K562 (cell line): Measurements from ENCODE around the gene SFXN3. TPM values are rescaled to one million over a fixed set of nuclear protein-coding genes. Genes with fewer than 3 reads are reported as not detected.

Experiments
- ATAC-seq: fragments of 200-7000 bp; cut with Tn5 transposase; 3 replicates; pipeline ENCODE4 v1.9.1; 2020; ENCODE audit warnings: moderate library complexity
- BruUV-seq: library from RNA; stranded (reverse); fragments of 400-500 nt; replicated peaks from 2 replicates; lab custom pipeline; 2021; lab: Mats Ljungman, UMichigan
- CTCF ChIA-PET: fragments of 300-600 bp; formaldehyde crosslinking; extraction: SDS; loops from one replicate; lab custom pipeline; 2021; ENCODE audit warnings: low intra/inter-chr PET ratio; lab: Yijun Ruan, JAX
- POLR2A ChIA-PET: fragments of 300-600, 350-650 bp; sonication (Branson Sonifier 250); formaldehyde crosslinking; extraction: SDS; loops from one replicate; lab custom pipeline; 2021; ENCODE audit warnings: antibody characterized with exemption, inconsistent platforms; lab: Yijun Ruan, JAX
- DNase-seq, 4 experiments: peaks; one replicate each; pipeline versions ENCODE4 v3.0.0 to v3.0.0-alpha.2; 2011 to 2018; ENCODE audit warnings: low spot score in 3 of 4, mixed read lengths in 3 of 4; ENCODE audit errors: extremely low read depth in 1 of 4
- FAIRE-seq: peaks from 2 replicates; lab custom pipeline; 2011; peaks lifted over from hg19 to GRCh38; lab: Jason Lieb, UNC
- H2AFZ ChIP-seq: 2 replicates; pipeline ENCODE4 v1.6.0; 2011; ENCODE audit warnings: low read depth, low read length, control low read depth, inconsistent platforms
- H3K27ac ChIP-seq: fragments of 200-600 bp; 3 replicates; pipeline ENCODE4 v1.8.0; 2011; ENCODE audit warnings: low read depth, mild to moderate bottlenecking, control low read depth, inconsistent platforms, low read length, moderate library complexity, mixed read lengths; ENCODE audit errors: extremely low read depth
- H3K27me3 ChIP-seq, 2 experiments: fragments of 300-600 bp in 1 of 2; 2 replicates in 1 of 2; 3 replicates in 1 of 2; pipeline versions ENCODE4 v1.6.0 to v1.8.0; 2011; ENCODE audit warnings: inconsistent platforms in 2 of 2, low read length in 2 of 2, mild to moderate bottlenecking in 1 of 2, mixed read lengths in 1 of 2, moderate library complexity in 1 of 2; ENCODE audit not compliant: control insufficient read depth in 2 of 2, insufficient read depth in 2 of 2
- H3K36me3 ChIP-seq: fragments of 300-600 bp; 3 replicates; pipeline ENCODE4 v1.8.0; 2011; ENCODE audit warnings: mild to moderate bottlenecking, low read length, inconsistent platforms; ENCODE audit not compliant: control insufficient read depth, insufficient read depth
- H3K4me1 ChIP-seq, 2 experiments: fragments of 200-600 bp in 1 of 2; replicated peaks in 1 of 2; 2 replicates in 1 of 2; 3 replicates in 1 of 2; pipeline versions ENCODE4 v1.5.1 to v1.8.0; 2011; ENCODE audit warnings: inconsistent platforms in 2 of 2, low read length in 2 of 2, mild to moderate bottlenecking in 1 of 2, mixed read lengths in 1 of 2, moderate library complexity in 1 of 2; ENCODE audit not compliant: control insufficient read depth in 2 of 2, insufficient read depth in 2 of 2
- H3K4me2 ChIP-seq: 2 replicates; pipeline ENCODE4 v1.6.1; 2011; ENCODE audit warnings: low read length, control low read depth, inconsistent platforms, mixed read lengths; ENCODE audit not compliant: insufficient read depth
- H3K4me3 ChIP-seq: fragments of 200-600 bp; sonication (generic), shearing (Covaris generic); 2 replicates; pipeline ENCODE4 v1.5.1; 2016; ENCODE audit warnings: control low read depth, inconsistent platforms
- H3K79me2 ChIP-seq: fragments of 200-600 bp; 3 replicates; pipeline ENCODE4 v1.8.0; 2011; ENCODE audit warnings: low read length, inconsistent platforms; ENCODE audit not compliant: control insufficient read depth, insufficient read depth
- H3K9ac ChIP-seq, 2 experiments: 2 replicates each; pipeline versions ENCODE4 v1.6.0 to v1.6.1; 2011; ENCODE audit warnings: low read depth in 2 of 2, low read length in 2 of 2, control low read depth in 1 of 2, inconsistent platforms in 1 of 2, mild to moderate bottlenecking in 1 of 2, mixed read lengths in 1 of 2; ENCODE audit not compliant: insufficient read depth in 1 of 2
- H3K9me1 ChIP-seq: one replicate; pipeline ENCODE4 v1.6.0; 2011; ENCODE audit warnings: inconsistent platforms, mild to moderate bottlenecking, low read length, moderate library complexity; ENCODE audit not compliant: control insufficient read depth, insufficient read depth
- H3K9me3 ChIP-seq: replicated peaks from 2 replicates; pipeline ENCODE4 v1.5.1; 2011; ENCODE audit warnings: low read depth, low read length, inconsistent platforms; ENCODE audit not compliant: control insufficient read depth, insufficient read depth
- H4K20me1 ChIP-seq: replicated peaks from 2 replicates; pipeline ENCODE4 v1.6.1; 2011; ENCODE audit warnings: low read length, inconsistent platforms, mixed read lengths; ENCODE audit not compliant: control insufficient read depth, insufficient read depth
- CBX2 ChIP-seq: fragments of 200-600 bp; sonication (generic); IDR thresholded peaks from one replicate; pipeline ENCODE4 v1.6.1; 2012; ENCODE audit warnings: mild to moderate bottlenecking, low read length, inconsistent platforms; ENCODE audit not compliant: insufficient read depth, poor library complexity, severe bottlenecking
- FUS ChIP-seq: fragments of 200-400 bp; formaldehyde crosslinking; optimal IDR thresholded peaks from 2 replicates; pipeline ENCODE3; 2017; ENCODE audit warnings: low read depth, low read length
- MCM7 ChIP-seq, 2 experiments: fragments of 450-650 bp; IDR thresholded peaks; 2 replicates each; pipeline ENCODE4 v1.6.1; 2016 to 2018
- POLR2G ChIP-seq: fragments of 200-400 bp; formaldehyde crosslinking; IDR thresholded peaks from 2 replicates; pipeline ENCODE4 v1.6.1; 2017; ENCODE audit warnings: low read depth, mild to moderate bottlenecking, antibody characterized with exemption, low read length, moderate library complexity
- ZNF764 ChIP-seq: fragments of 250-450 bp; sonication (Bioruptor Pico); IDR thresholded peaks from 2 replicates; pipeline ENCODE4 v1.4.0; 2020; ENCODE audit warnings: low read depth, mild to moderate bottlenecking, moderate library complexity
- WGBS: fragments of 100-300 bp; shearing (Covaris generic); methylation state at CpG from one replicate; pipeline ENCODE4 v1.1.6; 2016; ENCODE audit warnings: low coverage, mixed read lengths; ENCODE audit not compliant: insufficient coverage; ENCODE audit errors: missing lambda C conversion rate; 5-methylcytosine and 5-hydroxymethylcytosine counted together
- in situ Hi-C: fragments of 300-500 bp; cut with MboI; formaldehyde crosslinking; loops from 4 replicates; pipeline ENCODE4 v1.15.0; 2018; ENCODE audit warnings: inconsistent platforms, mixed read lengths
- intact Hi-C: fragments of 100-400 bp; cut with micrococcal nuclease; formaldehyde crosslinking; loops from 2 replicates; pipeline ENCODE4 v1.14.2; 2022
- polyA plus RNA-seq, 8 experiments: library from polyadenylated mRNA; depleted of rRNA in 4 of 8; stranded (reverse) in 5 of 8; unstranded in 3 of 8; fragments of >200 nt; fragmentation: Nextera tagmentation in 2 of 8; fragmentation: Illumina TruSeq in 1 of 8; extraction: Ambion mirVana in 2 of 8; extraction: Trizol in 1 of 8; gene quantifications; 2 replicates each; pipeline versions ENCODE4 v1.2.1 to v1.2.3, GENCODE V29; 2011 to 2014; ENCODE audit warnings: inconsistent platforms in 1 of 8, missing spikeins in 1 of 8
- total RNA-seq, 7 experiments: library from RNA; depleted of rRNA in 6 of 7; stranded (reverse); fragments of >200 nt in 6 of 7; fragmentation: Illumina TruSeq in 2 of 7; extraction: Trizol in 2 of 7; gene quantifications; 2 replicates each; pipeline versions ENCODE4 v1.2.1 to v1.2.3, GENCODE V29; 2011 to 2021; ENCODE audit warnings: low replicate concordance in 1 of 7
- TF ChIP-seq, protein P1 (sequence below): fragments of 250-450 bp; sonication (Bioruptor Pico); IDR thresholded peaks from 2 replicates; pipeline ENCODE4 v1.5.1; 2021; ENCODE audit warnings: mild to moderate bottlenecking
- TF ChIP-seq, protein P2 (sequence below): sonication (generic); formaldehyde crosslinking; IDR thresholded peaks from 2 replicates; pipeline ENCODE4 v1.8.1; 2023; ENCODE audit warnings: mild to moderate bottlenecking, missing genetic modification reagents
- TF ChIP-seq, protein P3 (sequence below), 3 experiments: IDR thresholded peaks in 2 of 3; conservative IDR thresholded peaks in 1 of 3; 2 replicates each; pipeline ENCODE4 v1.5.1; 2011 to 2012; ENCODE audit warnings: low read length in 3 of 3, mild to moderate bottlenecking in 3 of 3, control low read depth in 2 of 3, improper control_type of control experiment in 1 of 3, inconsistent platforms in 1 of 3, low read depth in 1 of 3, mixed read lengths in 1 of 3, moderate library complexity in 1 of 3; ENCODE audit not compliant: insufficient read depth in 2 of 3

The SFXN3 gene
- total and polyA plus RNA-seq, 9 of the 15 experiments (the other 6 are each of a cell fraction or from before 2014, with no cell fraction given) = 0.24 to 4.6 (median 0.86) TPM

DNA sequence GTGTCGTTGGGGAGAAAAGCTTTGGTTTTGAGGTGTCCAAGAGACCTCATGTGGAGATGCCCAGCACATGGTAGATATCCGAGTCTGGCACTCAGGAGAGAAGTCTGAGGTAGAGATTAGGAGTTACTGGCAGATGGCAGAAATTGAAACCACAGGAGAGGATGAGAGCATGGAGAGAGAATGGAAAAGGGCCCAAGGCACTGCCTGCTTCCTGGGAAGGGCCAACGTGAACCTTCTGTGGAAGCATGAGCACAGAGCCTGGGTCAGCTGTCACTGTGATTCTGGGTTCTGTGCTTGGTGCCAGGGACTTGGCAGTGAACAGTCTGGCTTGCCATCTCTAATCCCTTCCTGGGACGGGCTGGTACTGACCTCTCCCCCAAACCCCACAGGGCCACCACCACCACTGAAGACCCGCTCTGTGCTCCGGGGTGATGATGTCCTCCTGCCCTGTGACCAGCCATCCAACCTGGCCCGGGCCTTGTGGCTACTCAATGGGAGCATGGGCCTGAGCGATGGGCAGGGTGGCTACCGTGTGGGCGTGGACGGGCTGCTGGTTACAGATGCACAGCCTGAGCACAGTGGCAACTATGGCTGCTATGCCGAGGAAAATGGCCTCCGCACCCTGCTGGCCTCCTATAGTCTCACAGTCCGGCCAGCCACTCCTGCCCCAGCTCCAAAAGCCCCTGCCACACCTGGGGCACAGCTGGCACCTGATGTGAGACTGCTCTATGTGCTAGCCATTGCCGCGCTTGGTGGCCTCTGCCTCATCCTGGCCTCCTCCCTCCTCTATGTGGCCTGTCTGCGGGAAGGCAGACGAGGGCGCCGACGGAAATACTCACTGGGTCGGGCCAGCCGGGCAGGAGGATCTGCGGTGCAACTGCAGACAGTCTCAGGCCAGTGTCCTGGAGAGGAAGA is 47.9 kb upstream of the SFXN3 start:
- in situ Hi-C loops (loop anchor here (25.0 kb wide), 1 partner anchor 1054 kb away; no protein-coding TSS in a partner anchor), intact Hi-C loops (no loop called here)
- Histone ChIP-seq H3K4me1 (peaks cover 3 to 14% of the 10 kb centered on the region in 2 experiments; a peak in 3 of 5 replicates), H3K27ac (no peak overlapping the region), H3K9me3 (no peaks in the 10 kb centered on the region), H3K4me2 (no peak overlapping the region), H3K9me1 (no peaks in the 10 kb centered on the region), H3K79me2 (peaks cover 26% of the 10 kb centered on the region), H3K36me3 (peaks cover 29% of the 10 kb centered on the region; the same call in 2 of the 3 replicates), H3K9ac (peak overlapping the region in 1 of 2 experiments; percentile 52; a peak in 1 of 4 replicates), H3K27me3 (no peaks in the 10 kb centered on the region), H3K4me3 (no peak overlapping the region), H2AFZ (no peak overlapping the region), H4K20me1 (no peaks in the 10 kb centered on the region; the same call in 1 of the 2 replicates)
- 80% methylated on average over 14 of the region's 24 CpGs for WGBS
- ChIA-PET CTCF (no interaction called here), POLR2A (interaction anchor here (0.6 to 1.3 kb wide), 3 partner anchors 35 to 296 kb away, joined by 3 read pairs; no protein-coding TSS in a partner anchor)
- DNase-seq = no peak
- ATAC-seq = no peak
- FAIRE-seq = no peak
- no TSS peak for BruUV-seq
- TF ChIP-seq, protein P1, sequence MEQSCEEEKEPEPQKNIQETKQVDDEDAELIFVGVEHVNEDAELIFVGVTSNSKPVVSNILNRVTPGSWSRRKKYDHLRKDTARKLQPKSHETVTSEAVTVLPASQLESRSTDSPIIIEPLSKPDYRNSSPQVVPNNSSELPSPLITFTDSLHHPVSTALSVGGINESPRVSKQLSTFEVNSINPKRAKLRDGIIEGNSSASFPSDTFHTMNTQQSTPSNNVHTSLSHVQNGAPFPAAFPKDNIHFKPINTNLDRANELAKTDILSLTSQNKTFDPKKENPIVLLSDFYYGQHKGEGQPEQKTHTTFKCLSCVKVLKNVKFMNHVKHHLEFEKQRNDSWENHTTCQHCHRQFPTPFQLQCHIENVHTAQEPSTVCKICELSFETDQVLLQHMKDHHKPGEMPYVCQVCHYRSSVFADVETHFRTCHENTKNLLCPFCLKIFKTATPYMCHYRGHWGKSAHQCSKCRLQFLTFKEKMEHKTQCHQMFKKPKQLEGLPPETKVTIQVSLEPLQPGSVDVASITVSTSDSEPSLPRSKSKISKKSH = no peak
- TF ChIP-seq MCM7 (IDR thresholded peaks at IDR 0.05) = no peak
- TF ChIP-seq POLR2G = peak; percentile 34; the same call in 1 of the 2 replicates
- TF ChIP-seq, protein P2, sequence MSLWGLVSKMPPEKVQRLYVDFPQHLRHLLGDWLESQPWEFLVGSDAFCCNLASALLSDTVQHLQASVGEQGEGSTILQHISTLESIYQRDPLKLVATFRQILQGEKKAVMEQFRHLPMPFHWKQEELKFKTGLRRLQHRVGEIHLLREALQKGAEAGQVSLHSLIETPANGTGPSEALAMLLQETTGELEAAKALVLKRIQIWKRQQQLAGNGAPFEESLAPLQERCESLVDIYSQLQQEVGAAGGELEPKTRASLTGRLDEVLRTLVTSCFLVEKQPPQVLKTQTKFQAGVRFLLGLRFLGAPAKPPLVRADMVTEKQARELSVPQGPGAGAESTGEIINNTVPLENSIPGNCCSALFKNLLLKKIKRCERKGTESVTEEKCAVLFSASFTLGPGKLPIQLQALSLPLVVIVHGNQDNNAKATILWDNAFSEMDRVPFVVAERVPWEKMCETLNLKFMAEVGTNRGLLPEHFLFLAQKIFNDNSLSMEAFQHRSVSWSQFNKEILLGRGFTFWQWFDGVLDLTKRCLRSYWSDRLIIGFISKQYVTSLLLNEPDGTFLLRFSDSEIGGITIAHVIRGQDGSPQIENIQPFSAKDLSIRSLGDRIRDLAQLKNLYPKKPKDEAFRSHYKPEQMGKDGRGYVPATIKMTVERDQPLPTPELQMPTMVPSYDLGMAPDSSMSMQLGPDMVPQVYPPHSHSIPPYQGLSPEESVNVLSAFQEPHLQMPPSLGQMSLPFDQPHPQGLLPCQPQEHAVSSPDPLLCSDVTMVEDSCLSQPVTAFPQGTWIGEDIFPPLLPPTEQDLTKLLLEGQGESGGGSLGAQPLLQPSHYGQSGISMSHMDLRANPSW = no peak
- no peak for TF ChIP-seq FUS
- TF ChIP-seq ZNF764 (CRISPR knock-in tag) = no peak
- TF ChIP-seq, protein P3, sequence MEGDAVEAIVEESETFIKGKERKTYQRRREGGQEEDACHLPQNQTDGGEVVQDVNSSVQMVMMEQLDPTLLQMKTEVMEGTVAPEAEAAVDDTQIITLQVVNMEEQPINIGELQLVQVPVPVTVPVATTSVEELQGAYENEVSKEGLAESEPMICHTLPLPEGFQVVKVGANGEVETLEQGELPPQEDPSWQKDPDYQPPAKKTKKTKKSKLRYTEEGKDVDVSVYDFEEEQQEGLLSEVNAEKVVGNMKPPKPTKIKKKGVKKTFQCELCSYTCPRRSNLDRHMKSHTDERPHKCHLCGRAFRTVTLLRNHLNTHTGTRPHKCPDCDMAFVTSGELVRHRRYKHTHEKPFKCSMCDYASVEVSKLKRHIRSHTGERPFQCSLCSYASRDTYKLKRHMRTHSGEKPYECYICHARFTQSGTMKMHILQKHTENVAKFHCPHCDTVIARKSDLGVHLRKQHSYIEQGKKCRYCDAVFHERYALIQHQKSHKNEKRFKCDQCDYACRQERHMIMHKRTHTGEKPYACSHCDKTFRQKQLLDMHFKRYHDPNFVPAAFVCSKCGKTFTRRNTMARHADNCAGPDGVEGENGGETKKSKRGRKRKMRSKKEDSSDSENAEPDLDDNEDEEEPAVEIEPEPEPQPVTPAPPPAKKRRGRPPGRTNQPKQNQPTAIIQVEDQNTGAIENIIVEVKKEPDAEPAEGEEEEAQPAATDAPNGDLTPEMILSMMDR (IDR thresholded peaks at IDR 0.05 in 2 of 3, conservative IDR thresholded peaks at IDR 0.05 in 1 of 3; ENCODE audit: insufficient read depth in 2 of 3, low read depth in 1 of 3, low read length in 3 of 3) = no peak
- TF ChIP-seq CBX2 = no peak
